AG04449 (cell line): Measurements from ENCODE around the gene C6orf15.

Source experiments
- CTCF ChIA-PET: fragments of 350-600 bp; formaldehyde crosslinking; extraction: SDS; loops from one replicate; lab custom pipeline; 2021; ENCODE audit warnings: antibody characterized with exemption; lab: Yijun Ruan, JAX
- POLR2A ChIA-PET: fragments of 400-600, 350-600 bp; formaldehyde crosslinking; extraction: SDS; loops from one replicate; lab custom pipeline; 2020; ENCODE audit warnings: antibody characterized with exemption, inconsistent platforms; lab: Yijun Ruan, JAX
- DNase-seq: peaks from one replicate; pipeline ENCODE4 v3.0.0-alpha.2; 2010; ENCODE audit warnings: low read depth, low spot score
- H3K4me3 ChIP-seq: 2 replicates; pipeline ENCODE4 v1.5.1; 2011; ENCODE audit warnings: low read depth, mild to moderate bottlenecking, control low read depth, low read length
- CTCF ChIP-seq: IDR thresholded peaks from one replicate; pipeline ENCODE4 v1.5.1; 2011; ENCODE audit warnings: mild to moderate bottlenecking, moderate library complexity, low read length, control low read depth, inconsistent platforms; ENCODE audit not compliant: insufficient read depth; ENCODE audit errors: missing control alignments

Gene C6orf15

GRCh38 chr6:31135710-31136109, 23.3 kb upstream of the C6orf15 start:
- no peak for TF ChIP-seq CTCF
- H3K4me3 ChIP-seq = no peak overlapping the region
- ChIA-PET POLR2A (no interaction called here), CTCF (interaction anchor here (1.1 to 26.1 kb wide), 6 partner anchors 6 to 233 kb away, joined by 3 to 505 read pairs (median 5); partner anchors contain the start of gene TCF19)
- no peak for DNase-seq

DNA sequence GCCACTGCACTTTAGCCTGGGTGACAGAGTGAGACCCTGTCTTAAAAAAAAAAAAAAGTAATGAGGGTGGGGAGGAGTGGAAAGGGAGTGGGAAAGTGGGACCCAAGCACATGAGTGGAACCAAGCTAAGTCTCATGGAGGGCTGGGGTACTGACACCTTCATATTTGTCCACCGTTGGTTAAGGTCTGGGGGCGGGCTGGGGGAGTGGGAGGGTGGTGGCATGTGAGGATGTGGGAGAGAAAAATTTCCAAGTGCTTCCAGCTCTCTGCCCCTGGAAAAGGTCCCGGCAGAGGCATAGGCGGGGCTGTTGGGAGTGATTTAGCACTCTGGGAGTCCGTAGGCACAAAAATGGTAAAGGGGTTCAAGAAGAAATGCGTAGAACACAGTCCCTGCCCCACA, 20.4 kb upstream of the C6orf15 start:
- no peak for TF ChIP-seq CTCF
- CTCF ChIA-PET = interaction anchor here (0.9 to 26.1 kb wide), 8 partner anchors 6 to 234 kb away, joined by 4 to 505 read pairs (median 11); partner anchors contain the start of genes C6orf15, CDSN, PSORS1C1 and PSORS1C2
- POLR2A ChIA-PET = no interaction called here
- no peak overlapping the region for H3K4me3 ChIP-seq
- no peak for DNase-seq

DNA sequence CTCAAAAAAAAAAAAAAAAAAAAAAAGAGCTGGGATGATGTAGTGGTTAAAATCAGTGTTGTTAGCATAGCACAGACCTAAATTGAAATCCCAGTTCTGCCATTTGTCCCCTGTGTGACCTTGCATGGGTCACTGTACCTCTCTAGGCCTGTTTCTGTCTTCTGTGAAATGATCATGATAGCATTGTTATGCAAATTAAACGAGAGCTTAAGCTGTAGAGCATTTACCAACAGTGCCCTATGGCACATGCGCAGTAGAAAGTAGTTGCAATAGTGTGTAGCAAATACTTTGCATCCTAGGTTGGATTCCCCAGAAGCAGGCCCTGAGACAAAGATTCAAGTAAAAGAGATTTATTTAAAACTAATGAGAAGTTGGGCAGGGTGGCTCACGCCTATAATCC, 19.2 kb upstream of the C6orf15 start:
- CTCF ChIA-PET = interaction anchor here (0.9 to 26.1 kb wide), 7 partner anchors 7 to 236 kb away, joined by 3 to 505 read pairs (median 16); partner anchors contain the start of genes C6orf15, CDSN, PSORS1C1 and PSORS1C2
- no peak for DNase-seq
- no peak overlapping the region for H3K4me3 ChIP-seq
- POLR2A ChIA-PET = no interaction called here
- no peak for TF ChIP-seq CTCF

DNA sequence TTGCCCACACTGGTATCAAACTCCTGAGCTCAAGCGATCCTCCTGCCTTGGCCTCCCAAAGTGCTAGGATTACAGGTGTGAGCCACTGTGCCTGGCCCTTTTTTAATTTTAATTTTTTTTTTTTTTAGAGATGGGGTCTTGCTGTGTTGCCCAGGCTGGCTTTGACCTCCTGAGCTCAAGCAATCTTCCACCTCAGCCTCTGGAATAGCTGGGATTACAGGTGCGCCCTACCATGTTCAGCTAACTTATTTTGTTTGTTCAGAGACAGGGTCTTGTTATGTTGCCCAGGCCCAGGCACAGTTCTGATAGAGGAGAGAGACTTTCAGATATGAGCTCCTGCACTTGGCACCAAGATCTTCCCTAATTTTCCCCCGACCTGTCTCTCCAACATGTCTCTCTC, 18.4 kb upstream of the C6orf15 start:
- ChIA-PET POLR2A (no interaction called here), CTCF (interaction anchor here (1.0 to 26.1 kb wide), 6 partner anchors 8 to 236 kb away, joined by 3 to 505 read pairs (median 58); partner anchors contain the start of genes C6orf15, CDSN, PSORS1C1 and PSORS1C2)
- no peak overlapping the region for H3K4me3 ChIP-seq
- no peak for TF ChIP-seq CTCF
- DNase-seq = no peak

DNA sequence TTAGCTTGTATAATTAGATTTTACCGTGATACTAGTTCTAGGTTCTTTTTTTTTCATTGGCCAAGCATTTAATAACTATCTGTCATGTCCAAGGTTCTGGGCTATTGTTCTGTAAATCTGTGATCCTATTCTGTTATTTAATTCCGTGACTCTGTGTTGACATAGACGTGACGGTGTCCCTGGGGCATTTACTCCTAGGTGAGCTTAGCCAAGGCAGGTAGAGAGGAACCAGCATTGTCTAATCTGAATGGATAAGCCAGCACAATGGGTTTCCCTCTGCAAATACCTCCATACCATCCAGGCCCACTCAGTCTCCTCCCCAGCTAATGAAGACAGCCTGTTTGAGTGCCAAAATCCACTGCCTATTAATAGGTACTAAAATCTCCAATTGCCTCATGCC, 16.8 kb upstream of the C6orf15 start:
- CTCF ChIA-PET = interaction anchor here (0.9 to 11.1 kb wide), 21 partner anchors 10 to 306 kb away, joined by 3 to 162 read pairs (median 4); partner anchors contain the start of genes C6orf15, CCHCR1, CDSN and PSORS1C1
- POLR2A ChIA-PET = no interaction called here
- DNase-seq = no peak
- TF ChIP-seq CTCF = no peak
- no peak overlapping the region for H3K4me3 ChIP-seq

DNA sequence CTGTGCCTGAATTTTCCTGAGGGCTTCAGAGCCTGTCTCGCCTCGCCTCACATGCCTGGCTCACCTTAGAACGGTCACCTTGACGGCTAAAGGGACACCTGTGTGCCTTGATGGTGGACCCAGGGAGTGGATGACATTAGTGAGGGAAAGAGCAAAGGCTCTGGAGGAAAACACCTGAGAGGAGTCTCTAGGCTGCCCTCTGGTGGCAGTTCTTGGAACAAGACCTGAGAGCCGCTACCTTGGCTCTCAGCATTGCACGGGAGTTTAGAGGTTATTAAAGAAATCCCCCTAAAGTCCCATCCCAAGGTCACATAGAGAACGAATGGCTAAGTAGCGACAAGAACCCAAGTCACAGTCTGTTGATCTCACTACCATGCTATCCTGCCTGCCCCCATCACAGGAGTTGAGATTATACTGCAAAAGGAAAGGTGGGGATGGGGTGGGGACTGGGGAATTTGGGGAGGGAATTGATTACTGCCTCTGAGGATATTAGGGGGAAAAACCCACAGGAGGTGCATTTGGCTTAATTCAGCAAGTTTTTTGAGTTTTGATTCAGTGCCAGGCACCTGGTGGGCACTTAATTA, 15.8 kb upstream of the C6orf15 start:
- ChIA-PET CTCF (interaction anchor here (0.9 to 11.1 kb wide), 27 partner anchors 11 to 646 kb away, joined by 3 to 162 read pairs (median 5); partner anchors contain the start of genes C6orf15, CCHCR1, CDSN and PSORS1C1), POLR2A (no interaction called here)
- no peak for DNase-seq
- peak; percentile 68 for TF ChIP-seq CTCF
- no peak overlapping the region for H3K4me3 ChIP-seq
